Activated B cell treated with CpG ODN at 0.5 μM for 24 hours (primary cell): ENCODE results near the gene TRPV5. TPM values are rescaled to one million over a fixed set of nuclear protein-coding genes. Genes with fewer than 3 reads are reported as not detected.

Source experiments
- ATAC-seq: fragments of 200-7000 bp; cut with Tn5 transposase; one replicate; pipeline ENCODE4 v1.10.0; 2021; ENCODE audit warnings: low read depth, mild to moderate bottlenecking, moderate library complexity
- CTCF ChIA-PET: fragments of 350-600 bp; sonication (Branson Sonifier 250); formaldehyde crosslinking; loops from one replicate; lab custom pipeline; 2021; ENCODE audit warnings: antibody characterized with exemption; lab: Charles Lee
- POLR2A ChIA-PET: fragments of 350-600 bp; sonication (Branson Sonifier 250); formaldehyde crosslinking; loops from one replicate; lab custom pipeline; 2021; ENCODE audit warnings: antibody characterized with exemption; lab: Charles Lee
- DNase-seq: peaks from one replicate; pipeline ENCODE4 v3.0.0; 2022
- H3K27ac Mint-ChIP-seq: one replicate; pipeline ENCODE4 v1.8.0; 2020; ENCODE audit warnings: mixed read lengths
- H3K27me3 Mint-ChIP-seq: one replicate; pipeline ENCODE4 v1.8.0; 2021; ENCODE audit warnings: mixed read lengths
- H3K36me3 Mint-ChIP-seq: one replicate; pipeline ENCODE4 v1.8.0; 2021; ENCODE audit warnings: low read depth, mixed read lengths
- H3K4me1 Mint-ChIP-seq: one replicate; pipeline ENCODE4 v1.8.0; 2021; ENCODE audit warnings: mixed read lengths
- H3K4me3 Mint-ChIP-seq: one replicate; pipeline ENCODE4 v1.8.0; 2020; ENCODE audit warnings: mild to moderate bottlenecking, mixed read lengths
- H3K9me3 Mint-ChIP-seq: one replicate; pipeline ENCODE4 v1.8.0; 2020; ENCODE audit warnings: mixed read lengths
- intact Hi-C: fragments of 100-400 bp; cut with micrococcal nuclease; formaldehyde crosslinking; loops from one replicate; pipeline ENCODE4 v1.15.1; 2024
- total RNA-seq: library from RNA; stranded (reverse); gene quantifications from 2 replicates; pipeline ENCODE4 v1.2.3, GENCODE V29; 2022
- TF ChIP-seq, protein P1 (sequence below): fragments of 200-600 bp; IDR thresholded peaks from one replicate; pipeline ENCODE4 v1.8.0; 2022; ENCODE audit warnings: antibody characterized with exemption, mild to moderate bottlenecking

Gene TRPV5
- total RNA-seq, 1 donor from 2014 or later, result 0.11 TPM

DNA sequence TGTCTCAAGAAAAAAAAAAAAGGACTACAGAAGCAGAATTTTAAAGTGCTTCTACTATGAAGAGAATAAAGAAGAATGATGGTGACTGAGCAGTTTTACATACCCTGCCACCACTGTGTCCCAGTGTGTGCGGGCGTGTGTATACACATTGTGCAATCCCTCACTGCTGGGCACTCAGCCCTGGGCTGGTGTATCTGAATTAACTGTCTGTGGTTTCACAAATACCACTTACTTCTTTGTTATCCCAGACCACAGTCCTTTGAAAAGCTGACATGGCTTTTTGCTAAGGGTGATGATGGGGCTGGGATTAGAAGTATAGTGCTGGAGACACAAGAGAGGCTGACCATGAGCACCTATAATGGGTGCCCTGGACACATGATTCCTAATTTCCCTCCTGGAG lies 26.9 kb downstream of the TRPV5 start:
- Mint-ChIP-seq H3K27me3 (peaks cover 20% of the 10 kb centered on the region), H3K9me3 (peaks cover 2% of the 10 kb centered on the region), H3K4me3 (no peak overlapping the region), H3K27ac (no peak overlapping the region), H3K36me3 (no peaks in the 10 kb centered on the region), H3K4me1 (no peaks in the 10 kb centered on the region)
- intact Hi-C loops, result no loop called here
- ATAC-seq, result no peak
- ChIA-PET POLR2A (no interaction called here), CTCF (no interaction called here)
- TF ChIP-seq, protein P1, sequence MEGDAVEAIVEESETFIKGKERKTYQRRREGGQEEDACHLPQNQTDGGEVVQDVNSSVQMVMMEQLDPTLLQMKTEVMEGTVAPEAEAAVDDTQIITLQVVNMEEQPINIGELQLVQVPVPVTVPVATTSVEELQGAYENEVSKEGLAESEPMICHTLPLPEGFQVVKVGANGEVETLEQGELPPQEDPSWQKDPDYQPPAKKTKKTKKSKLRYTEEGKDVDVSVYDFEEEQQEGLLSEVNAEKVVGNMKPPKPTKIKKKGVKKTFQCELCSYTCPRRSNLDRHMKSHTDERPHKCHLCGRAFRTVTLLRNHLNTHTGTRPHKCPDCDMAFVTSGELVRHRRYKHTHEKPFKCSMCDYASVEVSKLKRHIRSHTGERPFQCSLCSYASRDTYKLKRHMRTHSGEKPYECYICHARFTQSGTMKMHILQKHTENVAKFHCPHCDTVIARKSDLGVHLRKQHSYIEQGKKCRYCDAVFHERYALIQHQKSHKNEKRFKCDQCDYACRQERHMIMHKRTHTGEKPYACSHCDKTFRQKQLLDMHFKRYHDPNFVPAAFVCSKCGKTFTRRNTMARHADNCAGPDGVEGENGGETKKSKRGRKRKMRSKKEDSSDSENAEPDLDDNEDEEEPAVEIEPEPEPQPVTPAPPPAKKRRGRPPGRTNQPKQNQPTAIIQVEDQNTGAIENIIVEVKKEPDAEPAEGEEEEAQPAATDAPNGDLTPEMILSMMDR, result no peak
- no peak for DNase-seq

DNA sequence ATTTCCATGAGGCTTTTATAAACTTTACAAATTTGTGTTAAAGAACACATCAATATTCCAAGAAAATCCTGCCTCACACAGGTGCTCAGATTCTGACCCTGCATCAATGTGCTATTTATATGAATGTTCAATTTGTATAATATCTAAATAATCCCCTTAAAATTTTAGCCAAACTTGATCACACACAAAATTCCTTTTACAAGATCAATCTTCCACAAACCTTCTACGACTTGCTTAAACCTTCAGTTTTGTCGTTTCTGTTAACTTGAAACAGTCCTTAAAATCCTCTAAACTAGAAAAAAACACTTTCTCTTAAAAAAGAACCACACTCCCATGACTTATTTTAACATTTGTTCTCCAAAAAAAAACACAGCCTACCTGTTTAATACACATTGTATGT lies 27.8 kb downstream of the TRPV5 start:
- no peak for ATAC-seq
- no peak for DNase-seq
- H3K36me3 Mint-ChIP-seq, result no peaks in the 10 kb centered on the region
- H3K27ac Mint-ChIP-seq, result no peak overlapping the region
- peaks cover 2% of the 10 kb centered on the region for H3K9me3 Mint-ChIP-seq
- TF ChIP-seq, protein P1, result no peak
- H3K4me3 Mint-ChIP-seq, result no peak overlapping the region
- no peaks in the 10 kb centered on the region for H3K4me1 Mint-ChIP-seq
- POLR2A ChIA-PET, result no interaction called here
- intact Hi-C loops, result no loop called here
- H3K27me3 Mint-ChIP-seq, result peaks cover 20% of the 10 kb centered on the region
- CTCF ChIA-PET, result no interaction called here

DNA sequence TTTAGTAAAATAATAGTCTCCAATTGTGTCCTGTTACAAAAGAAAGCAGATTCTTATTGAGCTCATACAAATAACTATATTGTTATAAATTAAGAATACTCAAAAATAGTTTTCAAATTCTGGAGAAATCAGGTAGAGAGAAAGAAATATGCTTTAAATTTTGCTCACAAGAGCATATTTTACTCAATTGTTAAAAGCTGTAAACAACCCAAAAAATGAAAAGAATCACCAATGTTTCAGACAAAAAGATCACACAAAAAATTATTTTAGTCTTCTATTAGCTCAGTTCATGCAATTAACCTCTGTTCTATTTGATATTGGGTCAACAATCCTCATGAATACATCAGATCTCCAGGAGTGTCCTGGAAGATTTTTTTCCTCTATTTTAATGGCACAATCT lies 29.4 kb downstream of the TRPV5 start:
- Mint-ChIP-seq H3K4me1 (no peaks in the 10 kb centered on the region), H3K27me3 (peaks cover 13% of the 10 kb centered on the region), H3K27ac (no peak overlapping the region), H3K9me3 (peaks cover 2% of the 10 kb centered on the region), H3K4me3 (no peak overlapping the region), H3K36me3 (no peaks in the 10 kb centered on the region)
- ATAC-seq (no peak), DNase-seq (no peak)
- intact Hi-C loops, result no loop called here
- TF ChIP-seq, protein P1, result no peak
- POLR2A ChIA-PET, result no interaction called here
- CTCF ChIA-PET, result no interaction called here

DNA sequence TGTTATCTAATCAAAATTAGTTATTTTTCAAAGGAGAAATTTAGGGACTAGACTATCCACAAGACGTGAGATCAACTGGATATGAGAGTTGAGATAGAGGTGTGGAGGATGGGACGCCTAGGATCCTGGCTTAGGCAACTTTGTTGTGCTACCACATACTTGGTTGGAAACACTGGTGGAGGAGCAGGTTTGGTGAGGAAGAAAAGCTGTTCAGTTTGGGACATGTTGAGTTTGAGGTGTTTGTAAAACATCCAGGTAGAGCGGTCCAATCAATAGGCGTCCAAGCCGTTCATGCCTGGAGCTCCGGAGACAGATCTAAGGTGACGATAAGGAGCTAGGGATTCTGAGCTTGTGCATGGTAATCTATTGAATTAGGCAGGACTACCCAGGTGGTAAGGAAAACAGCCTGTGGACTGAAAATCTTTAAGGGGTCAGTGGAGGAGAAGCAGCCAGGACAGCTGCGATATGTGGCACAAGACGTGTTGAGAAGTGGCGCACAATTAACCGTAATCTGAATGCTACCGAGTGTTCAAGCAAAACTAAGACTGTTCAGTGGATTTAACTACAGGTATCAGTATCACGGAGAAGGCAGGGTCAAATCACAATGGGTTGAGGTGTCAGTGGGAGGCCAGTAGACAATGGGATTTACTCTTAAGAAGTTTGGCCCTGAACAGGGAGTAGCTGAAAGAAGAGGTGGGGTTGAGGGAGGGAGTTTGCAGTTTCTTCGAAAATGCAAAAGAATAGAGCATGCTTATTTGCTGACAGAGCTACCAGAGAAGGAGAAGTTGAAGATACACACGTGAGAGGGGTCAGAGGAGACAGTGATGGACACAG lies 31.9 kb downstream of the TRPV5 start:
- intact Hi-C loops, result no loop called here
- ATAC-seq, result no peak
- H3K4me3 Mint-ChIP-seq, result no peak overlapping the region
- TF ChIP-seq, protein P1, result no peak
- H3K4me1 Mint-ChIP-seq, result no peaks in the 10 kb centered on the region
- no peak for DNase-seq
- no peak overlapping the region for H3K27ac Mint-ChIP-seq
- H3K27me3 Mint-ChIP-seq, result peaks cover 16% of the 10 kb centered on the region
- ChIA-PET CTCF (interaction anchor here (0.9 to 1.2 kb wide), 3 partner anchors 9 to 20 kb away, joined by 3 to 4 read pairs (median 3); no protein-coding TSS in a partner anchor), POLR2A (no interaction called here)
- H3K36me3 Mint-ChIP-seq, result no peaks in the 10 kb centered on the region
- peaks cover 2% of the 10 kb centered on the region for H3K9me3 Mint-ChIP-seq

DNA sequence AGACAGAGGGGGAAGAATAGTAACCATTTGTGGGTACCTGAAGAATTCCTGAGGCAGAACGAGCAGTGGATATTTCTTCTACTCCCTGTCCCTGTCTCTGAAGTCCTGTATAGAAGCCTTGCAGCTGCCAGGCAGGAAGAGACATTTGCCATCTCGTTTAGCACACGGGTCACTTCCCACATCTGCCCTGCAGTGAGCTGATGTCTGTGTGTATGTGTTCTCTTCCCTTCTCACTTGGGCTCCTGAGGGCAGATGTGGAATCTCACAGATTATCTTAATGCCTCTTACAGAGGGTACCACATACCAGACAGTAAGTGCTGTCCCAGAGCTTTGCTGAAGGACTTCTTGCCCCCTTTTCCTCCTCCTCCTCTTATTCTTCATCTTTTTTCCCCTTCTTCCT lies 33.9 kb downstream of the TRPV5 start:
- Mint-ChIP-seq H3K27ac (no peak overlapping the region), H3K36me3 (no peaks in the 10 kb centered on the region), H3K4me1 (no peaks in the 10 kb centered on the region), H3K27me3 (peaks cover 24% of the 10 kb centered on the region), H3K4me3 (no peak overlapping the region), H3K9me3 (peaks cover 2% of the 10 kb centered on the region)
- intact Hi-C loops, result no loop called here
- TF ChIP-seq, protein P1, result no peak
- CTCF ChIA-PET, result no interaction called here
- DNase-seq, result no peak
- POLR2A ChIA-PET, result no interaction called here
- no peak for ATAC-seq
